IMR-90 (cell line): Measurements from ENCODE around the gene ACTG2.

Experiments
- CEBPB ChIP-seq: IDR thresholded peaks from 2 replicates; pipeline ENCODE4 v1.6.1; 2012; ENCODE audit warnings: low read depth, low read length, improper control_type of control experiment
- CHD1 ChIP-seq: IDR thresholded peaks from 2 replicates; pipeline ENCODE4 v1.6.1; 2012; ENCODE audit warnings: low read depth, low read length, improper control_type of control experiment
- CTCF ChIP-seq: conservative IDR thresholded peaks from 2 replicates; pipeline ENCODE4 v1.5.1; 2012; ENCODE audit warnings: mild to moderate bottlenecking, low read depth, low read length, improper control_type of control experiment
- ELK1 ChIP-seq: fragments of 150-350 bp; IDR thresholded peaks from 2 replicates; pipeline ENCODE4 v1.6.1; 2016; ENCODE audit warnings: low read depth, mild to moderate bottlenecking, low read length, moderate library complexity, borderline replicate concordance
- FOS ChIP-seq: fragments of 150-350 bp; IDR thresholded peaks from 2 replicates; pipeline ENCODE4 v1.6.1; 2016; ENCODE audit warnings: low read depth, low read length
- MAZ ChIP-seq: IDR thresholded peaks from 2 replicates; pipeline ENCODE4 v1.6.1; 2012; ENCODE audit warnings: low read depth, mild to moderate bottlenecking, low read length, improper control_type of control experiment, moderate library complexity, borderline replicate concordance
- NFE2L2 ChIP-seq: fragments of 150-350 bp; IDR thresholded peaks from 2 replicates; pipeline ENCODE4 v1.6.1; 2016; ENCODE audit warnings: low read depth, mild to moderate bottlenecking, low read length
- POLR2A ChIP-seq: IDR thresholded peaks from 2 replicates; pipeline ENCODE4 v1.6.1; 2012; ENCODE audit warnings: mild to moderate bottlenecking, low read depth, low read length
- RAD21 ChIP-seq: IDR thresholded peaks from 2 replicates; pipeline ENCODE4 v1.6.1; 2012; ENCODE audit warnings: low read length, improper control_type of control experiment
- RCOR1 ChIP-seq: IDR thresholded peaks from 2 replicates; pipeline ENCODE4 v1.6.1; 2012; ENCODE audit warnings: mild to moderate bottlenecking, low read length, improper control_type of control experiment; ENCODE audit not compliant: insufficient replicate concordance
- RFX5 ChIP-seq: IDR thresholded peaks from 2 replicates; pipeline ENCODE4 v1.8.0; 2012; ENCODE audit warnings: low read depth, mild to moderate bottlenecking, low read length, moderate library complexity
- SMC3 ChIP-seq: fragments of 150-350 bp; IDR thresholded peaks from 2 replicates; pipeline ENCODE4 v1.6.1; 2016; ENCODE audit warnings: low read depth, mild to moderate bottlenecking, antibody characterized with exemption, low read length, moderate library complexity

GRCh38 chr2:73899801-73900336 is 7.1 kb downstream of the ACTG2 start:
- TF ChIP-seq MAZ (no peak), CTCF (no peak), POLR2A (no peak), ELK1 (no peak), NFE2L2 (no peak), FOS (no peak), SMC3 (no peak), CHD1 (no peak), RFX5 (no peak), RAD21 (no peak), CEBPB (no peak), RCOR1 (no peak)
